Prostate gland (tissue), 2 donors: ENCODE results near the gene PLVAP.

Source experiments
- CTCF ChIP-seq, 4 experiments: fragments of 200-600 bp in 2 of 4; fragments of 450-650 bp in 2 of 4; sonication (generic) in 2 of 4; IDR thresholded peaks; 1 replicate in 3 of 4; 2 replicates in 1 of 4; pipeline ENCODE4 v1.5.1; 2016 to 2019; ENCODE audit warnings: antibody characterized with exemption in 4 of 4, mild to moderate bottlenecking in 2 of 4, moderate library complexity in 2 of 4
- POLR2AphosphoS5 ChIP-seq: sonication (generic); formaldehyde crosslinking; IDR thresholded peaks from one replicate; pipeline ENCODE4 v1.6.1; 2017; ENCODE audit warnings: antibody characterized with exemption

GRCh38 chr19:17404621-17405249 lies 27.6 kb upstream of the PLVAP start:
- TF ChIP-seq CTCF (IDR thresholded peaks at IDR 0.05) = no peak
- TF ChIP-seq POLR2AphosphoS5 = no peak
